ENCODE data around the gene BST1.

DNA sequence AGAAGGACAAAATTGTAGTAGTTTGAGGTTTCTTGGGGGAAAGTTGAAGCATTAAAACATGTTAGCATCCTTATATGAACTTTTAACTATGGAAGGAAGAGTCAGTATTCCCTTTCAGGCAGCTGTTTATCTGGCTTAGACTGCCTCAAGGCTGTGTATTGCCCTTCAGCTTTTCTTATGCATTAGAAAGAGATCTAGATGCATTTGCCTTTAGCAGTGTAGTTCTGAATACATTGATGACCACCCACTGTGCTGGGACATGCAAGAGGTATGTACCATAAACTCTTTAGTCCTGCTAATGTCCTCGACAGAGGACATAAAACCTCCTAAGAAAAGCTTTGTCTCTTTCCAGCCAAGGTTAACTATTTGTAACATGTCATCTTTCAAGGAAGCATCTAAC lies 18.4 kb upstream of the BST1 start:
- no peak for TF ChIP-seq CTCF (IDR thresholded peaks at IDR 0.05)
- TF ChIP-seq ETV6 (CRISPR knock-in tag; IDR thresholded peaks at IDR 0.05): no peak
- no peak for TF ChIP-seq IRF1 (CRISPR knock-in tag; IDR thresholded peaks at IDR 0.05)
- no peak for TF ChIP-seq FOXP1 (CRISPR knock-in tag; IDR thresholded peaks at IDR 0.05; ENCODE audit: borderline replicate concordance)
- TF ChIP-seq, protein P1, sequence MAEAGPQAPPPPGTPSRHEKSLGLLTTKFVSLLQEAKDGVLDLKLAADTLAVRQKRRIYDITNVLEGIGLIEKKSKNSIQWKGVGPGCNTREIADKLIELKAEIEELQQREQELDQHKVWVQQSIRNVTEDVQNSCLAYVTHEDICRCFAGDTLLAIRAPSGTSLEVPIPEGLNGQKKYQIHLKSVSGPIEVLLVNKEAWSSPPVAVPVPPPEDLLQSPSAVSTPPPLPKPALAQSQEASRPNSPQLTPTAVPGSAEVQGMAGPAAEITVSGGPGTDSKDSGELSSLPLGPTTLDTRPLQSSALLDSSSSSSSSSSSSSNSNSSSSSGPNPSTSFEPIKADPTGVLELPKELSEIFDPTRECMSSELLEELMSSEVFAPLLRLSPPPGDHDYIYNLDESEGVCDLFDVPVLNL (CRISPR knock-in tag; IDR thresholded peaks at IDR 0.05; ENCODE audit: borderline replicate concordance, low read depth): no peak
- no peak for TF ChIP-seq ZNF138 (CRISPR knock-in tag; conservative IDR thresholded peaks at IDR 0.05)
- TF ChIP-seq CREM (CRISPR knock-in tag; IDR thresholded peaks at IDR 0.05): no peak
- TF ChIP-seq, protein P2, sequence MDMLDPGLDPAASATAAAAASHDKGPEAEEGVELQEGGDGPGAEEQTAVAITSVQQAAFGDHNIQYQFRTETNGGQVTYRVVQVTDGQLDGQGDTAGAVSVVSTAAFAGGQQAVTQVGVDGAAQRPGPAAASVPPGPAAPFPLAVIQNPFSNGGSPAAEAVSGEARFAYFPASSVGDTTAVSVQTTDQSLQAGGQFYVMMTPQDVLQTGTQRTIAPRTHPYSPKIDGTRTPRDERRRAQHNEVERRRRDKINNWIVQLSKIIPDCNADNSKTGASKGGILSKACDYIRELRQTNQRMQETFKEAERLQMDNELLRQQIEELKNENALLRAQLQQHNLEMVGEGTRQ (CRISPR knock-in tag; IDR thresholded peaks at IDR 0.05): no peak
- no peak for TF ChIP-seq MLX (CRISPR knock-in tag; IDR thresholded peaks at IDR 0.05)
- no peak for TF ChIP-seq CREB1 (CRISPR knock-in tag; IDR thresholded peaks at IDR 0.05)

Measured in WTC11 (cell line).